ENCODE measurements around the gene GRB14.

DNA sequence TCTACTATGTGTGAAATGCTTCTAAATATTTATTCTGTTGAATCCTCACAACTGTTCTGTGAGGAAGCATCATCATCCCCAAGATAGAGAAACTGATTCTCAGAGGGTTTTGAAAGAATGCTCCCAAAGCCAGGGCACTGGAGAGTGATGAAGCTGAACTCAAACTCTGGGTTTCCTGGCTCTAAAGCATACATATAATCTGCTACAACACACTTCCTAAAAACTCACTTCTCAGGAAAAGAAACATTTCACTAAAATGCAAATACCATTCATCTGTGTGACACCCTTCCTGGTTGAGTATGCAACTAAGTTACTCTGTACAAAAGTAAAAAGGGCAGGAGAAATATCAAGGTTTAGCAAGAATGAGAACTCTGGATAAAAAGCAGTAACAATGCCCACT is 58.6 kb downstream of the GRB14 start:
- no peak for TF ChIP-seq CTCF (IDR thresholded peaks at IDR 0.05 in 8 of 11, conservative IDR thresholded peaks at IDR 0.05 in 3 of 11)
- no peak for TF ChIP-seq POLR2A (IDR thresholded peaks at IDR 0.05)

All from spleen (tissue), 7 donors.